Activated CD8-positive, alpha-beta memory T cell treated with anti-CD3 and anti-CD28 coated beads, Interleukin-2, amount 50 U/mL, for 24 hours (primary cell): ENCODE measurements around the gene SLC25A19.

Experiments used
- DNase-seq: peaks from one replicate; pipeline ENCODE4 v3.0.0-alpha.2; 2020; ENCODE audit errors: extremely low read depth

The SLC25A19 gene

DNA sequence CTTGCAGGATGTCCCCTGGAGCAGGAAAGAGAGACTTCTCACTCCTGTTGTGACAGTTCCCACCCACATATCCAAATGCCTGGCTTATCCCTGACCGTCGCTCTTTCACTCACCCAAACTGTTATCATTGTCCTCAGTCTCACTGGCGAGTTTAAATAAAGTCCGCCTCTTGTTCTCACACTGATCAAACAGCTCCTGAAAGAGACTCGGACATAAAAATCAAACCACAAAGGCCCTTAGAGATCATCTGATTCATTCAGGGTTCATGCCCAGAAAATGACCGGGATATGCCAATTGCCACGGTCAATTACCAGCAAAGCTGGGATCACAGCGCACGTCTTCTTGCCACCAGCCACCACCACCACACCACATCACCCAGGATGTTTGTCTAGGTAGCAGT is 47.7 kb downstream of the SLC25A19 start:
- no peak for DNase-seq

DNA sequence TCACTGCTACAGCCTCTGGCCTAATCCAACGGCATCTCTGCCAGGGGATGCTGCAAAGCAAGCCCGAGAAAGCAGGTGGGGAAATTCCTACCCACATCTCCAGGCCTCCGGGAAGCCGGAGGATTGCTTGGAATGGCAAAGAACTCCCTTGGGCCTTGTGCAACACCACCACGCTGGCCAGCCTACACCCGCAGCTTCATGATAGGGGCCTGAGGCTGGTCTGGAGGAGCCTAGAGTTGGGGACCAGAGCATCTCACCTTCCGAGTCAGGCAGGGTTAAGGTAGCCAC is 48.1 kb downstream of the SLC25A19 start:
- no peak for DNase-seq

DNA sequence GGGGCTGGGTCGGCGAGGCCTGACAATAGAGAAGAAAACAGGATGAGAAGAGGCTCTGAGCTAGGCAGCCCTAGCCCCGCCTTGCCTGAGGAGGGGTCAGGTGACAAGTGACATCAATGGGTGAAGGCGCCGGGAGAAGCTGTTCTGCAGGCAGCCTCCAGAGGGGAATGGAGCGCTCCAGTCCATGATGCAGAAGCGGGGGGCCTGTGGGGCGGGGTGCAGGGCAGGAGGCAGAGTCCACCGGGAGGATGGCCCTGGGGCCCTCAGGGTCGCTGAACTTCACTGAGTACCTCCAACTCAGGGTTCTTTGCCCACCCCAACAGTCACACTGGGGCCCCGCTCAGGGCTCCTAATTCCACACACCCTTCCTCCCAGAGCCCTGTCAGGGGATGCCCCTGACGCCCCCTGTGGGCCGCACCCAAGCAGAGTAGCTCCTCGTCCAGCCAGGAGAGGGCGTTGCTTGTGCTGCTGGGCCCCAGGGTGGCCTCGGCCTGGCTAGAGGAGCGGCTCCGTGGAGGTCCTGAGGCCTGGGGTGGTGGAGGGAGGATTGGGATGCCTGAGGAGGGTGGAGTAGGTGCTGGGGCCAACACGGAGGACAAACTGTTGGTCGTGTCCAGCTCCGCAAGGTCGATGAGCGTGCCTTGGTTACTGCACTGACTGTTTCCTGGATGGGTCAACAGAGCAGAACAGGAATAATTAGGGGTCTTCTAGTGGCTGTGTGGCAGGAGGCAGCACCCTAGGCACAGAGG is 48.7 kb downstream of the SLC25A19 start:
- no peak for DNase-seq

DNA sequence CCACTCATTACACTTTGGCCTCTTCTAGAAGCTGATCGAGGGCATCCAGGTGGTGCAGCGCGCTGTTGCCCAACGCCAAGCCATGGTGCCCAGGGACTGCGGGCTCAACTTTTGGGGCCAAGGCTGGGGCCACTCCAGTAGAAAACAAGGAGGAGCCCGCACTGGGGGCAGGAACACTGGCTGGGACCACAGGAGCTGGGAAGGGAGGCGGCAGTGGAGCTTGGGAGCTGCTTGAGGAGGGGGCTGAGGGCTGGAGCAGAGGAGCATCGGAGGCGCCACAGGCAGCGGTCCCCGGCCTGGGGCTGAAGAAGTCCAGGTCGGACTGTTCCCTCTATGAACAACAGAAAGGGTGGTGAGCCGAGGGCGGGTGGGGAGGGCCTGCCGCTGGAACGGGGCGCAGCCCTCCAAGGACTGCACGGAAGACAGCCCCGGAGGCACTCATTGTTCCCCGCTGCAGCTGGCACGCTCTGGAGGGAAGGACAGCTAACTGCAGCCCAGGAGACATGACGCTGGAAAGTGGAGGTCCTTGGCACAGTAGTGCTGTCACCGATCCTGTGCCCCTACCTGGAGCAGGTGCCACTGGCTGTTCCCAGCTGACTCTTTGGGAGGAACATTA is 49.3 kb downstream of the SLC25A19 start:
- DNase-seq: no peak

DNA sequence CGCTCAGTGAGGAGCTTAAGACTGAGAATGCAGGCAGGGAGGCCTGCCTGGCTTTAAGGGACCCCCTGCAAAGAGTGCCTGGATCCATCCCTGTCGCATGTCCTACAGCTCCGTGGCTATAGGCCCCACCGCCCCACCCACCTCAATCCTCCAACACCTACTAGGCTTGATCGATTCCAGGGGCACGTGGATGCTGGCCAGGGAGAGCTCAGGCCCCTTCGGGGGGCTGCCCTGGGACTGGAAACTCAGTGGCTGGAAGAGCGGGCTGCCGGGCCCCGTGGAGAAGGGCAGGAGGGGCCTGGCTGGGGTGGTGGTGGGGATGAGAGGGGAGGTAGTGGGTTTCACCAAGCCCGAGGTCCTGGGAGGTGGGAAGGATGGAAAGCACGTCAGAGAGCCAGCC is 50.0 kb downstream of the SLC25A19 start:
- no peak for DNase-seq

DNA sequence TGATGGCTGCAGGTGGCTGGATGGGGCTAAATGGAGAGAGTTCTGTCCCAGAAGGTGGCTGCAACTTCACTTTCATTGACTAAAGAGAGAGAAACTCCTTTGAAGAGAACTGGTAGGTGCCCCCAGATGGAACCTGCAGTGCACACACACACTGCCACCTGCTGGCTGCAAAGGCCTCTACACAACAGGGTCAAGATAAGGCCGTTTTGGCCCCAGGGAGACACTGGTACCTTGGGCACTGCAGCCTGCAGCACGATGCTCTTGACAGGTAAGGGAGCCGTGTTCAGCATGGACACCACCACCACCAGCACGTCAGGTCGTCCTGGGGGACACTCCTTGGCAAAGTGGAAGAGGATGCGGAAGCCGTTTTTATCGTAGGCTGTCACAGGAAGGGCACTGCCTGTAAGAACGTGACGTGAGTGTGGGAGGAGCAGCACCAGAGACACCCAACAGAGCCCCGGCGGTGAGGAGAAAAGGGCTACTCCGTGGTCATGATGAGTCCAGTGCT is 50.5 kb downstream of the SLC25A19 start:
- no peak for DNase-seq

DNA sequence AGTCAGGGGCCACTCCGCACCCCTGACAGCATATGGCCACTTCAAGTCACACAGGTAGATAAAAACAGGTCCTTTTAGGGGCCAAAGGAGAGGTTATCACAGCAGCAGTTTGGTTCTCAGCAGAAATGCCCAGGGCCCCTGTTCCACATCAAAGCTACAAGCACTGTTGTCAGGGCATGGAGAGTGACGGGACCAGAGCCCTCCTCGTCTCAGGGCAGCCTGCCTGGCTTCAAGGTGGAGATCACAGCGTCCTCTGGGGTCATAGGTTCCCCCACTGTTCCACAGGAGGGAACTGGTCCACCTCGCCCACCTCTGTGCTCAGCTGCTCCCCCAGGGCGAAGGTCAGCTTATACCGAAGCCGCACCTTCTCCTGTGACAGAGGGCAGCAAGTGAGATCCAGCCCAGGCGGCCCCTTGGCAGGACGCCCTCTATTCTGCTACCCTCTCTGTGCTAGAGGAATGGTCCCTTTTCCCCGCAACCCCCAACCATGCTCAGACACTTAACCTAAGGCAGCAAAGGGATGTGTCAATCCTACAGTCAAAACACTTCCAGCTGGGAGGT is 51.1 kb downstream of the SLC25A19 start:
- no peak for DNase-seq

DNA sequence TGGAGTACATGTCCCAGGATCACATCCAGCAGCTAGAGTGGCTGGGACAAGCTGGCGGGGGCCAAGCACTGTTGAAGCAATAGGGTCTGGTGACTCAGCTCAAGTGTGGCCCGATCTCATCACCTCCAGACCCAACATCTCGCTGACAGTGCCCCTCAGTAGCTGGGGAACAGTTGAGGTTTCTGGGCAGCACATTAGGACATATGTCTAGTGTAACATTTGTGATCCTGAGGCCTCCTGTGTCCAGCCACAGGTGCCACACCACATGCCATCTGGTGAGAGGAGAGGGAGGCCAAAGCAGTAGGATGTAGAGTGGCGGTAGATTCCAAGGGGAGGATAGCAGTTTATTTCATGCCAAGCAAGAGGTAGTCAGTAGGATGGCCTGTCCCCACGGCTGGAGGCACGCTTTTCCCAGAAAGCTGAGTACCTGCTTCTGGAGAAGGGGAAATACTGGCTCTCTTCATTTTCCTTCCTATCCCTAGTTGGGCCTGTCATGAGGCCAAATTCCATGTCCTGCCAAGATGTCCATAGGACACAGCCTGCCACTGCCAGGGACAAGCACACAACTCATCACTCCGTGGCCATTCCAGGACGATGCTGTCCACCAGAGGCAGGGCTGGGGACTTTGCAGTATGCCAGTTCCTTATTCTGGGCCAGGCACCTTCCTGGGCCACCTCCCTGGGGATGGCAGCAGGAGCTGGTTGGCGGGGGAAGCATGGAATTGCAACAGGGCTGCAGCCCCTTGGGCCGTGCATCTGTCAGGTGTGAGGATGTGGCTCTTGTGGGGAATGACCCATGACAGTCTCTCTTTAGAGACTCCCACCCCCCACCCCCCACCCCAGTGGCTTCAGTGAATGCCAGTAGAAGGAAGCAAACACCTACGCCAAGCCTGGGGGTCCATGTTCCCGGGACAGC is 51.9 kb downstream of the SLC25A19 start:
- no peak for DNase-seq

DNA sequence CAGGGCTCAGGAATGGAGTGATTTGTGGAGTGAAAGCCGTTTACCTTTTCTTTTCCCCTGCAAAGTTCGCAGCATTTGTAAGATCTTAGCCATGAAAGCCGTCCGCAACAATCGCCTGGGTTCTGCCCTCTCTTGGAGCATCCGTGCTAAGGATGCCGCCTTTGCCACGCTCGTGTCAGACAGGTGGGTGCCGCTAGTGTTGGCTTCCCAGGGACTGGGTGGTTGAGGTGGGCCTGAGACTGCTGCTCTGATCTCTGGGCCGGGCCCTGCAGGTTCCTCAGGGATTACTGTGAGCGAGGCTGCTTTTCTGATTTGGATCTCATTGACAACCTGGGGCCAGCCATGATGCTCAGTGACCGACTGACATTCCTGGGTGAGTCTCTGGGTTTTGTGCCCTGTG is 56.4 kb downstream of the SLC25A19 start:
- DNase-seq: no peak

DNA sequence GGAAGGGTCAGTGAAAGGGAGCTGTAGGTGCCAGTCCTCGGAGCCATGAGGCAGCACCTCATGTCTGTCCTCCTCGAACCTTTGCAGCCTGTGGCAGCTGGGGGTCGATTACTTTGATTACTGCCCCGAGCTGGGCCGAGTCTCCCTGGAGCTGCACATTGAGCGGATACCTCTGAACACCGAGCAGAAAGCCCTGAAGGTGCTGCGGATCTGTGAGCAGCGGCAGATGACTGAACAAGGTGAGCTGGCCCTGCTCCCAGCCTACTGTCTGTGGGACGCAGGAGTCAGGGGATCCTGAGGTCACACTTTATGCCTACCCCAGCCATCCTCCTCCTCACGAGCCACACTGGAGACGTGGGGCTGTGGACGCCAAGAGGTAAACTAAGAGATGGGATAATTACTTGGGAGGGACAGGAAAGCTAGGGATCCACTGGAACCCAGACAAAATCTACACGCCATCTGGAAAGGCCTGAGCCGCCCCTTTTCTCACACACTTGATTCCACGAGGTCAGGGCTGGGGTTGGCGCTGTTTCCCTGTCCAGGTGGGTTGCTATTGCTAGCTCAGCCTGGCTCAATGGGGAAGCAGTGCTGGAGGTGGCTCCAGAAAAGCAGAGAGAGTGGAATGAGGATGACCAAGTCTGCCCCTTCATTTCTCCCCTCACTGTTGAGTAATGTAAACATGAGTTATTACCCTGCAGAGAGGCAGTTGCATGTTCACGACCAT is 57.3 kb downstream of the SLC25A19 start:
- no peak for DNase-seq

DNA sequence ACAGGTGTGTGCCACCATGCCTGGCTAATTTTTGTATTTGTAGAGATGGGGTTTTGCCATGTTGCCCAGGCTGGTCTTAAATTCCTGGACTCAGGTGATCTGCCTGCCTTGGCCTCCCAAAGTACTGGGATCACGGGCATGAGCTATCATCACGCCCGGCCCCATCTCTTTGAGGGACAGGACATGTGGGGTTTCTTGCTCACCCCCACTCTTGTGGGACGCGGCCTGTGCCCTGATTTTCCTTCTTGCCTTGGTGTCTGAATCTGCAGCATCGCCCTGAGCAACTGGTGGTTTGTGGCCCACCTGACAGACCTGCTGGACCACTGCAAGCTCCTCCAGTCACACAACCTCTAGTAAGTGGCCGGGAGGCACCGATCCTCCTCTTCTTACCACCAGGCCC is 58.2 kb downstream of the SLC25A19 start:
- DNase-seq: no peak

DNA sequence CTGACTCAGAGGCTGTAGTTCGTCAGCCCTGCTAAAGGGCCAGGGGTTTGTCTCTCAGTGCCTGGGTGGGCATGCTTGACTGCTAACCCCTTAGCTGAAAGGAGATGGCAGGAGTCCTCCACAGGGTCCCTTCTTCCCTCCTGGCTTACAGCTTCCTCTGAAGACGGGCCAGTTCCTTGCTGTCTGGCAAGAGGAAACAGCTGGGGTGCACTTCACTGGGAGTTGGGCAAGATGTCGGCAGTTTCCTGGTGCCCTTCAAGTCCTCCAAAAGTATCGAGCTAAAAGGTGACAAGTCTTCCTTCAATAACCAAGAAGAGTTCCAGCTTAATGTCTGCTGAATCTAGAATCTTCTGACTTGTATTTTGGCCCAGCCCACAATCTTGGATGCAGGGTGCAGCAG is 60.4 kb downstream of the SLC25A19 start:
- DNase-seq: no peak

DNA sequence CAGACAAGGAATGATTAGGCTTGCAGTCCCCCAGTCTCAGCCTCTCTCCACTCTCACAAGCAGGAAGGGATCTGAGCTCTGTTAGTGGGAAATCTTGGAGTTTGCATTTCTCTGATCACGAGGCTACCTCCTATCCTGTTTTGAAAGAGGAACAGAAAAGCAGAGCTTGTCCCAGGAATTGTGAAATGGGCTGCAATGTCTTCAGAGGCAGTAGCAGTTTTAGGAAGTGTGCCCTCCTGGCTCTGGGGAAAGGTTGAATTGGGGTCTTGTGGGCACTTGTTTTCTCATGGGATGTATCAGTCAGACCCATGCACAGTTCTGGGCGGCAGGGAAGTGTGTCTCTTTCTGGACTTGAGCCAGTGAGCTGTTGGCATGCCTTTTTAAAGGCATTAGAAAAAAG is 60.9 kb downstream of the SLC25A19 start:
- DNase-seq: no peak

DNA sequence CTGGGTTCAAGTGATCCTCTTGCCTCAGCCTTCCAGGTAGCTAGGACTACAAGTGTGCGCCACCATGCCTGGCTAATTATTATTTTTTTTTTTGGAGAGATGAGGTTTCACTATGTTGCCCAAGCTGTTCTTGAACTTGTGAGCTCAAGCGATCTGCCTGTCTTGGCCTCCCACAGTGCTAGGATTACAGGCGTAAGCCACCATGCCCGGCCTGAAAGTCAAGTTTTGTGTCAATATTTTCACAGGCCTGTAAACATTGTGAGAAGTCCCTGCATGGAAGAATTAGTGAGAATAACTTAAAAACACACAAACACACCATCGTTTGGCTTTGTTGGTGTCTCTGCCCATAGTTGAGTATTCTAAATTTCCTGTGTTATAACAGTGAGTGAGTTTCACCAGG is 61.5 kb downstream of the SLC25A19 start:
- no peak for DNase-seq

DNA sequence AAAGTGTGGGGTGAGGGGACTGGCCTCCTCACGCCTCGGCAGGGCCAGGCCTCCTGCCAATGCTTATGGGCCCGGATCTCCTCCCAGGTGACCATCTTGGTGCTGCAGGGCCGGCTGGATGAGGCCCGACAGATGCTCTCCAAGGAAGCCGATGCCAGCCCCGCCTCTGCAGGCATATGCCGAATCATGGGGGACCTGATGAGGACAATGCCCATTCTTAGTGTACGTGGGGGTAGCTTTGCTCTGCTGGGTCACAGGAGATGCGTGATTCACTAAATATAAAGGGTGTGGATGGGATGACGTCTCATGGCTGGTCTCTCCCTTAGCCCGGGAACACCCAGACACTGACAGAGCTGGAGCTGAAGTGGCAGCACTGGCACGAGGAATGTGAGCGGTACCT is 64.2 kb downstream of the SLC25A19 start:
- DNase-seq: no peak
